ENCODE data around the gene PLCG2.

PLCG2 gene

DNA sequence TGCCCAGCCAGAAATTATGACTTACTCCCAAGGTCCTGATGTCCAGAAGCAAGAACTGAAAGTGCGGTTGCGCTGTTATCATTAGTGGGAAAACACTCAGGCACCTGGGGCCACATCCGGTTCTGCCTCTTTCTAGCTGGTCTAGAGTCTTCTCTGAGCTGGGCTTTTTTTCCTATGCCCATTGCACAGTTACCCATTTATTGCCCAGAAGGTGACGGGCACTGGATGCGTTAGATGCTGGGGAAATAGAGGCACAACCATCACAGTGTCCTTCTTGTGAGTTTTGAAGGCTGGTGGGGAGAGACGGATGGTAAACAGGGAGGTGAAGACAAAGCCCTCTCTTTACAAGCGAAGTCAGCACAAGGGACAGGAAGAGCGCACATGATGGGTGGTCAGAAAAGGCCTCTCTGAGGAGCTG lies 37.7 kb downstream of the PLCG2 start:
- DNase-seq (ENCODE audit: low read depth): no peak

DNA sequence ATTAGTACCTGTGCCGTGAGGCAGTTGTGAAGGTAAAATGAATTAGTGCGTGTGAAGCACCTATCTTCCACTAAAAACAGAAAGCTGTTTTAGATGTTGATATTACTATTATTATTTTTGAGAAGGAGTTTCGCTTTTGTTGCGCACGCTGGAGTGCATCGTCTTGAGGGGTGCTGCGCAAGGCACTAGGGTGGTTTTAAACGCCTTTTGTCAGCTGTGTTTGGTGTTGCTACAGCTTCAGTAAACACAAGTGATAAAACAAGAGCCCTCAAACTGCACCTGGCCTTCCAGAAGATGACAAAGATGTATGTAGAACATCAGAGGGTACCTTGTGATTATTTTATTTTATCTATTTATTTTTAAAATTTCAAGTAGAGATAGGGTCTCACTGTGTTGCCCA lies 38.2 kb downstream of the PLCG2 start:
- DNase-seq (ENCODE audit: low read depth): no peak

DNA sequence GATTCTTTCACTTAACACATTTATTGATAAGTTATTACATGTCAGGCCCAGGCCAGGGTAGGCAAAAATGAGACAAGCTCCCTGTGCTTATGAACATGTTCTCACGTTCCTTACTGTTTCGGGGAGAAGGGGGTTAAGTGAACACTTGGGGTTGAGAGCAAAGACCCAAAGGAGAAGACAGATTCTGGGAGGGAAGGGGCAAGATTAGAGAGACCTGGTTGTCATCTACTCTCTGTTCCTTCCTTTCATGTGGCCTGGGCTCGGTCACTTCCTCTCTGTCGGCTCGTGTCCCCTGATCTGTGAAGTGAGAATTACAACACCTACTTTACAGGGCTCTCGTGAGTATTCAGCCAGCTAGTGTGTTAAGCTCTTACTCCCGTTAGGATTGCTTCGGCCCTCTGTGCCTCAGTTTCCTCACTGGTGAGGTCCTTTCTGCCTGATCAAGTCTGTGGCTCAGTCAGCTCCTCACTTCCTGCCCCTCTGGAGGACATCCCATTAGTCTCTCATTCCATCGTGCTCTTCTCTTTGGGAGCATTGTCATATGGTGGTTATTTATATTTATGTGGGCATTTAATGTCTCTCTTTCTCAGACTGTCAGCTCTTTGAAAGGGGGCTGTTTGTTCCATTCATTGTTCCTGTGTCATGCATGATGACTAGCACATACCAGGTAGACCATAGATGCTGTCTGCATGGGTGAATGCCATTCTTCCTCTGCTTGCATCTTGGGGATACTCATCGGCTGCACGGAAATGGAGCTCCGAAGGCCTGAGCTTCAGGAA lies 38.9 kb downstream of the PLCG2 start:
- no peak for DNase-seq (ENCODE audit: low read depth)

DNA sequence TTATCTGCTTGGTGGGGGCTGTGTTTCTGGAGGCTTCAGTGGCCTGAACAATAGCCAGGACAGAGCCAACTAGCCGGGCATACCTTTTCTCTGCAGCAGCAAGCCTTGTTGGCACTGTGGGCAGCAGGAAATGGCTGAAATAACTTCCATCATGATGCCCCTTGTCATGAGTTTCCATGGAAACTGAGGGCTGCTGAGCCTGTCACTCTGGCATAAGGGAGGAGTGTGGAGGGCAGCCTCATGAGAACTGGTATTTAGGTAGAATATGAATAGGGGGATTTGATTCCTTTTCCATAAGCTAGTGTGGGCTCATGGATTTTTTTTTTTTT lies 39.4 kb downstream of the PLCG2 start:
- DNase-seq (ENCODE audit: low read depth): no peak

DNA sequence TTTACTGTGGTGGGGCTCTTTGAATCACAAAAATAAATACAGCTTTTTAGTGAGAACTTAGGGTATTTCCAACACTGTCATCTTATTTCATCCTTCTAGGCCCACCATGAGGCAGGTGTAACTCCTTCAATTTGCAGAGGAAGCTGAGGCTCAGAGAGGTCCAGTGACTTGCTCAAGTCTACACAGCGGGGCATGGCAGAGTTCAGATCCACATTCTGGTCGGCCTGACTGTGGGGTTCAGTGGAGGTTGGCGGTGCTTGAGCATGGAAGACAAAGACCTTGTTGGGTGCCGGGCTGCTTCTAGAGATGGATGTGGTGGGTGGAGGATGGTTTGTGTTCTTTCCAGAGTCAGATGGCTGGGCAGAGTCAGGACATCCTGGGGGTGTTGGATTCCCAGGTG lies 39.8 kb downstream of the PLCG2 start:
- DNase-seq (ENCODE audit: low read depth): no peak

DNA sequence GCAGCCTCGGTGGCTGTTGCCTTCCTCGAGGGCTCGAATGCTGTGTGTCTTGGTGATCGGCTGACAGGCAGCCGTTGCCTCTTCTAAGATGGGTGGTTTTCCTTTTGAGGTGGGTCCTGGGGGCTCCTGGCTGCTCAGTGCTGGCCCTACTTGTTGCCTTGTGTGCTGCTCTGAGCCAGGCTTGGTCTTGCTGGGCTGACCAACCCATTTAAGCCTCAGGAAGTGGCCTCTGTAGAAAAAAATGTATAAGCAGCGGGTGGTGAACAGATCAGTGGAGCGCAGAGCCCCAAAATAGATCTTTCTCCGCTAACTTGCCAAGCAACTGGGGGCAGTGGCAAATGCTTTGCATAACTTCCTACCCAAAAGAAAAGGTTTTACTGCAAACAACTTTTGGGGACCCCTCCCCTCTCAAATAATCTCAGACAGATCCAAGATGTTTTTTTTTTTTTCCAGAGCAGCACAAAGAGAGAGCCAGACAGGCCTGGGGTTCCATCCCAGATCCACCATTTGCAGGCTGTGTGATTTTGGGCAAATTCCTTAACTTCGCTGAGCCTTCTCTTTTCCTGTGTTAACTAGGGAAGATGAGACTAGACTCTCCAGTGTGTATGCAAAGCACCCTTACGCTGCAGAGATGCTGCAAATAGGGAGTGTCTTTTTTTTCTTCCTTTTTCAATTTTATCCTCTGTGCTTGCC lies 42.5 kb downstream of the PLCG2 start:
- DNase-seq (ENCODE audit: low read depth): no peak

DNA sequence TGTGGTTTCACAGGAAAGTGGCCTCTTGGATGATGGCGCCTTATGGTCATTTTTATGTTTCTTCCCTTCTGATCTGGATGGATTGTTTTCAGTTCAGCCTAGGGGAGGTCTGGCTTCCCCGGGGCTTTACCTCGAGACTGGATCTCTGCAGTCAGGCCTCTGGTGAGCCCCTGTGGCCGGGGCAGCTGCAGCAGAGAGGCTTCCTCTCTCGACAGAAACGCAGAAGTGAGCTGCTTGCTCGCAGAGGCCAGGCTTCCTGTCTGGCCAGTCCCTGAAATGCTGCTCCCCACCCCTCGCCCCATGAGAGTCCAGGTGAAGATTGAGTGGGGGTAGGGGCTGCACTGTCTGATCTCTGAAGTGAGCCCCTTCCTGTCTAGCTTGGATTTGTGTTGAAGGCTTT lies 44.0 kb downstream of the PLCG2 start:
- no peak for DNase-seq (ENCODE audit: low read depth)

DNA sequence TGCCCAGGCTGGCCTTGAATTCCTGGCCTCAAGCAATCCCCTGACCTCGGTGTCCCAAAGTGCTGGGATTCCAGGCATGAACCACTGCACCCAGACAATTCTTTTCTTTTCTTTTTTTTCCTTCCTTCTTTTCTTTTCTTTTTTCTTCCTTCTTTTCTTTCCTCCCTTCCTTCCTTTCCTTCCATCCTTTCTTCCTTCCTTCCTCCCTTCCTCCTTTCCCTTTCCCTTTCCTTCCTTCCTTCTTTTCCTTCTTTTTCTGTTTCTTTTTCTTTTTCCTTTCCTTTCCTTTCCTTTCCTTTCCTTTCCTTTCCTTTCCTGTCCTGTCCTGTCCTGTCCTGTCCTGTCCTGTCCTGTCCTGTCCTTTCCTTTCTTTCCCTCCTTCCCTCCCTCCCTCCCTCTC lies 44.6 kb downstream of the PLCG2 start:
- no peak for DNase-seq (ENCODE audit: low read depth)

DNA sequence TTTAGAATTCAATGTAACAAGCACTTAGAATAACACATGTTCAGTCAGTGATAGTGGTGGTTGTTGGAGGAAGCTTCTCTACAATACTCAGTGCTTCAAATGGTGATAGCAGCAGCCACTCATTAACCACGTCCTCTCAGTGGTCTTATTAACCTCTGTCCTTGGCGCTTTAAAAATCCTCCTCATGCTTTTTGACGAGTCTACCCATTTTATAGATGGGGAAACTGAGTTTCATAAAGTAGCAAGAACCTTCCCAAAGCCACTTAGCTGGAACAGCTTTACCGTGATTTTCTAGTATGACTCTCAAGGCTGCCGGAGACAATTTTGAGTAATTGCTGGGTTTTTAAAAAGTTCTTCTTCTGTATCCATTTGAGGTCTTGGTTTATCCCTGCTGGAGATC lies 47.4 kb downstream of the PLCG2 start:
- DNase-seq (ENCODE audit: low read depth): no peak

DNA sequence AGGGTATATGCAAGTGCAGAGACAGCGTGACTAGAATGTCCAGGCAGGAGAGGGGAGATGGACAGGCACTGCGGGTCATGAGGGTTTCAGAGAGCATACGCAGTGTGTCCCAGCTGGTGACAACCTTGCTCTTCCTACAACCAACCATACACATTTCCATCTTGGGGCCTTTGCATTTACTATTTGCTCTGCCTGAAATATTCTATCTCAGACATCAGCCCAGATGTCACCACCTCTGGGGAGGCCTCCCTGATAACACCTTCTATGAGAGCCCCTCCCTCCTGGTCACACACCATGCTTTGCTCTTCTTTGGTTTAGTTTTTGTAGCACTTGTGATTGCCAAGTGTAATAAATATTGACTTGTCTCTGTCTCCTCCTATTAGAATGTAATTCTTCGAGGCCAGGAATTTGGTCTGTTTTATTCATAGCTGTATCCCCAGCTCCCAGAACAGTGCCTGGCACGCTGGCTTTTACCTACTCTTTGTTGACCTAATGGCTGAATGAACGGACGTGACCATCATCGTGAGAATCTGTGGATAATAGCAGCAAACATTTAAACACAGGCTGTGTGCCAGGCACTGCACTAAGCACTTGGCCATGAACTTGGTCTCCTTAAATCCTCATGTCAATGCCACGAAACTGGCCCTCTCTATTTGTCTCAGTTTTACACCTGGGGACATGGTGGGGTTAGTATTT lies 51.9 kb downstream of the PLCG2 start:
- no peak for DNase-seq (ENCODE audit: low read depth)

DNA sequence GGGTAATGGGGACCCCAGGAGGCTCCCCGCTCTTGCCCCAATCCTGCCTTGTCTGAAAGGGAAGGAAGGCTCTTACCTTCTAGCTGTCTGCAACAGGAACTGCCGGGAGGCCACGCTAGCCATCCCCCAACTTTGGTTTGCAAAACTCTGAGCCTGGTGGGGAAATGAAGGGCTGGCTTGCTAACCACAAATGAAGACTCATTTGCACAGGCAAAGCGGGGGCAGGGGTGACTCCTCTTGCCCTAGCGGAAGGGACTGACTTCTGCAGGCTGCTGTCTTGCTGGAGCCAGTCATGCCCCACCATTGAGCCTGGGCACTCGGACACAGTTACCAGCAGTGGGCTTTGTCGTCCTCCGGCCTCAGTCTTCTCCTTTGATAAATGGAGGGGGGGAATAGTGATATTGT lies 52.6 kb downstream of the PLCG2 start:
- DNase-seq (ENCODE audit: low read depth): no peak

DNA sequence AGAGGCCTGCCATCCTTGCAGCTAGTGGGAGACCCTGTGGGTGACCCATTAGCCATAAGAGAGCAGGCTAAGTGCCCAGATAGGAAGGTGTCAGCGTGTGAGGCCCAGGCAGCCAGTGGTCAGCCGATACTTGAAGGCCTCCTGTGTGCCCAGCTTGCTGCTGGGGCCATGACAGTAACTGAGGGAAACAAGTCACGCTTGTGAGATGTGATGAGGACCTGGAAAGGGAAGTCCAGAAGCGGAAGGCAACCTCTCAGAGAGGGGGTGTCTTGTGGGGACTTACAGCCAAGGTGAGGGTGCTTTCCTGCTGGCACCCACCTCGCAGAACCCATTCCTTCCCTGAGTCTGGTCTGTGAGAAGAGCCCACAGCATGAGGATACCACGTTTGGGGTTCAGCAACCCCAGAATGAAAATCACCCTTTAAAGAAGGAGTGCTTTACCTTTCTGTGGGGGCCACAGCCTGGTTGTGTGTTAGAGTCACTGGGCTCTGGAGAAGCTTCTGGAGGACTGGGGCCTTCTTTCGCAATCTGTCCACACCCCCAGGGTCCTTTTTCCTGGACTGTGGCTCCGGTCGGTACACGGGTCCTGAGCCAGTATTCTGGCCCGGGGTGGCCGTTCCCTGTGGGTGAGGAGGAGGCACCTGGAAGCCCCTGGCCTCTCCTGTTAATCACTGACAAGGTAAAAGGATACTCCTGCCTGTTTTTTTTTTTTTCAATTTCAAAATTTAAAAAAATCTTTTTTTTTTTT lies 53.9 kb downstream of the PLCG2 start:
- no peak for DNase-seq (ENCODE audit: low read depth)

DNA sequence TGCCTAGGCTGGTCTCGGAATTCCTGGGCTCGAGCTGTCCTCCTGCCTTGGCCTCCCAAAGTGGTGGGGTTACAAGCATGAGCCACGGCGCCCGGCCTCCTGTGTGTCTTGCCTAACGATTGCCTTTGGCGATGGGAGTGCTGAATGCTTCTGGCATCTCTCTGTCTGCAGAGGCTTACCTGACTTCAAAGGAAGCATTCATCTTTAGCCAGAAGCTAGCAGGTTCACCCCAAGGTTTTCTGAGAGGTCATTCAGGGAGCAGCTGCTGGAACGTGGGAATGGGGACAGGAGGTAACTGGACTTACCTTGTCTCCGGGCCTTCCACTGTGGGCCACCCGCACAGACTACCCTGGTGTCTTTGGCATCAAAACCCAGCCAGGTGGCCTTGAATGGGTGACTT lies 54.7 kb downstream of the PLCG2 start:
- no peak for DNase-seq (ENCODE audit: low read depth)

DNA sequence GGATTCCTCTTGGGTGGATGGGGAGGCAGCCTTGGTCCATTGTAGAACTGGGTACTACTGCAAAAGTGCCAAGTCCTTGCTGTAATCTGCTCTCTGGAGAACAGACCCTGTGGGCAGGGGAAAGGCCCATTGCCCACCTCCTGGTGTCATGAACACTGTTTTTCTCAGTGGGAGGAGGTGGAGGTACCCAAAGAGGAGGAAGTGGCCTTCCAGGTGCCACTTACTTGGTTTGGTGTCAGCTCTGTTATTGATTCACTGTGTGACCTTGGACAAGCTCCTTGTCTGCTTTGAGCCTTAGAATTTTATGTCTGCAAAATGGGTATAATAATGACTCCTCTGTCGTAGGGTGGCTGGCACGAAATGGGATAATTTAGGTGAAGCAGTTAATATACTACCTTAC lies 55.8 kb downstream of the PLCG2 start:
- no peak for DNase-seq (ENCODE audit: low read depth)

DNA sequence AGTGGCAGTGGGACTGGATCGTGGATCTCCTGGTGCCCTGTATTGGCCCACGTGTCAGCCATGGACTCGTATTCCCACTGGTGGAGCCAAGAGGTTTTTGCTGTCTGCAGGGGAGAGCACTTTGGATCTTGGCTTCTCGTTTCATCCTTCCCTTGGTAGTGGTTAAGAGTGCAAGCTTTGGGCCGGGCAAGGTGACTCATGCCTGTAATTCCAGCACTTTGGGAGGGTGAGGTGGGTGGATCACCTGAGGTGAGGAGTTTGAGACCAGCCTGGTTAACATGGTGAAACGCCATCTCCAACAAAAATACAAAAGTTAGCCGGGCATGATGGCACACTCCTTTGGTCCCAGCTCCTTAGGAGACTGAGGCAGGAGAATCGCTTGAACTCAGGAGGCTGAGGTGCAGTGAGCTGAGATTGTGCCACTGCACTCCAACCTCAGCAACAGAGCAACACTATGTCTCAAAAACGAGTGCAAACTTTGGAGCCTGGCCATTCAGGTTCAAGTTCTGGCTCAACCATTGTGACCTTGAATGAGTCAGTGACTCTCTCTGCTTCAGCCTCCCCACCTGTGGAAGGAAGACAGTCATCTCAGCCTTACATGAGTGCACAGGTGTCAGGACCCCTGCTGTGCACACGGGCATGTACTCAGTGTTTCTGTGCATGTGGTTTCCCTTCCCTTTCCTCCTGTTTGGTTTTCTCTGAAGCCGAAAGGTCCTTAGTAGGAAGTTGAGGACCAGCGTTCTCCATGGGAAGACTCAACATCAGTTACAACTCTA lies 57.4 kb downstream of the PLCG2 start:
- DNase-seq (ENCODE audit: low read depth): no peak

DNA sequence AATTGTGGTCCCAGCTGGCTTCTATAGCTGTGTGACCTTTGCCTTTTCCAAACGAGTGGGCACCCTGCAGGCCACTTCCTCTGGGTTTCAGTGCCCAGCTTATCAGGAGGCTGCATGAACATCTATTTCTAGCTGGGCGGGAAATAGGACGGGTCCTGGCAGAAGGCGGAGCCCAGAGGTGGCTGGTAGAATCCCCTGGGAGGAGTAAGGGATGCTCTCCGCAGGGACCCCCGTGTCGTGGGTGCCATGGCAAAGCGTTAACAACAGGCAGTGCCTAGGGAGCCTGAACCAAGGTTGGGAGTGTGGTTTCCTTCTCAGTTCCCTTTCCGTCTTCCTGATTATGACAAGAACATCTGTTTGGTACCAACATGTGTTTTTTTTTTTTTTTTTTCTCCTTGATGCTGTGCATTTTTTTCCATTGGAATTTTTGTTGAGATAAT lies 58.2 kb downstream of the PLCG2 start:
- DNase-seq (ENCODE audit: low read depth): no peak

DNA sequence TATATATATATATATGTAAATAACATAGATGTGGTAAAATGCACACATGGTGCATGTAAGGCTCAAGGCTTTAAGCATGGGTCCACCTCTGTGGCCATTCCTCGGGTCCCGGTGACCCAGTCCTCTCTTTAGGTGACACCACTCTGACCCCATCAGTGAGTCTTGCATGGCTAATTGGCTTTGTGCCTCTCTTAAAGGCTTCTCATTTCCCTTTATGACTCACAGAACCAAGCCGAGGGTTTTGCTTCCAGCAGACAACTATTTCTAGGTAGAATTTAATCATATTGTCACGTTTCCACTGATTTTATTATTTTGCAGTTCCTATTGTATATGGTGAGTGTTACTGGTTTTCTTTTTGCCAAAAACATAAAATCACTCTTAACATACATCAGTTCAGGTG lies 59.7 kb downstream of the PLCG2 start:
- DNase-seq (ENCODE audit: low read depth): no peak

DNA sequence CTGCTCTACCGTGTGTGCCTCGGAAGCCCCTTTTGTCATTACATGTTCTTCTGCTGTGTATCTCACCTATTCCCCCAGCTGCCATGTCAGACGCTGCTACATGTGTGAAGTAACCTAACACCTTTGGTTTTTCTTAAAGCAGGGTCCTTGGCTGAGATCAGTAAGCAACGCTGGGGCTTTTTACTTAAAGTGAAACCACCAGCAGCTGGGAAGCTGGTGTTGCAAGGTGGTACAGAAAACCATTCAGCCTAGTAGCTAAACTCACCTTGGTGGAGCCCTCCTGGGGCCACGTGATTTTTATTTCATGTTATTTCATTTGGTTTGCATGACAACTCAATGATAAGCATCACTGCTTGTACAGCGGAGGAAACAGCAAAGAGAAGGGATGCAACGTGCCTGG lies 62.6 kb downstream of the PLCG2 start:
- DNase-seq (ENCODE audit: low read depth): no peak

DNA sequence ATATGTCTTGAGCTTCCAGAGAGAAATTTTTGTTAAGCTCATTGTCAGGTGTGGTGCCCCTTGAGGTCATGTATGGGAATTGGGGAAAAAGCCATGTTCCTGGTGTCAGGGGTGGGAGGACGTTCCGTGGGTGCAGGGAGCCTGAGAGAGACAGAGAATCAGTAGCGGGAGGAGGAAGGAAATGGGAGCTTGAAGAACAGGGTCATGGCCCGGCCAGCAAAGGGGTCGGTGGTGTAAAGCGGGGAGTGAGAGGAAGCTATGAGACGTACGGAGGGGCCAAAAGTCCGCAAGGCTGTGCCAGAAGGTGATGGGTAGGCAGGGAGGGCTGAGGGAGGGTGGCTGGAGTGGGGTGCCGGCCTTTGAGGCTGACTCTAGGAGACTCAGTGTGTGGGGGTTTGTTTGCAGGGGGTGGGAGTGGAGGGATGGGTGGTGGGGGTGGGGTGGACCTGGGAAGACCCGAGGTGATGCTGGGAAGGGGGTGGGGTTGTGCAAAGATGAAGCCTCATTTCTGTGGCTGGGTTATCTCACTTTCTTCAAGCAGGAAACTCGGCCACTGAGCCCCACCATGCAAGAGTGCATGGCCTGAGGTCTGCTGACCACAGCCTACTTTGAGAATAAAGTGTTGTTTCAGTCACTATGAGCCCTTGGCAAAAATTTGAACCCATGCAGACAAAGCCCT lies 63.6 kb downstream of the PLCG2 start:
- no peak for DNase-seq (ENCODE audit: low read depth)

DNA sequence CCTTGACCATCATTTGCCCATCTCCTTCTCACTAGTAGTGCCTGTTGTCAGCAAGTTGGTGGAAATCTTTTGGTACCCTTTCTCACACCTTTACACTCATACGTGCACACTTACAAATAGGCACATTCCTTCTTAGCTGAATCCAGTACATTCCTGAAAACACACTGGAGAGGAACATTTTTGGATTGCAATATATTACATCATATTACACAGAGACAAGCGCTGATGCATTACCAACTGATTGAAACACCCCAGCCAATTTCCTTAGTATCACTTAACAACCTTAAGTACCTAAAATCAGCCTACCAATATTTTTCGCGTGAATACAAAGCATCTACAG lies 64.1 kb downstream of the PLCG2 start:
- no peak for DNase-seq (ENCODE audit: low read depth)

DNA sequence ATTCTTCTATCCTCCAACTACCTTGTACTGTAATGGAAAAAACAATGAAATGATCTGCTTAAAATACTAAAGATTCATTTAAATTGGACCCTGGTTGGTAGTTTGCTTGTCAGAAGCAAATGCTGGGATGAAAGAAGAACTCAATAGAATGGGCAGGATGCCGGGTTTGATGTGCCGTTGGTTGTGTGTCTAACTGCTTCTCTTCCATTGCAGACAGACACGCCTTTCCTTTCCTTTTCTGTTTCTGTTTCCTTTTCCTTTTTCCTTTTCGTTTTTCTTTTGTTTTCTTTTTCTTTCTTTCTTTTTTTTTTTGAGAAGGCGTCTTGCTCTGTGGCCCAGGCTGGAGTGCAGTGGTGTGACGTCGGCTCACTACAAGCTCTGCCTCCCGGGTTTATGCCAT lies 64.6 kb downstream of the PLCG2 start:
- no peak for DNase-seq (ENCODE audit: low read depth)
